ENCODE results near the gene DLG3. TPM values are rescaled to one million over a fixed set of nuclear protein-coding genes. Genes with fewer than 3 reads are reported as not detected.

DLG3 gene
- total and polyA plus RNA-seq, 4 donors = 0.57 to 6.5 (median 1.7) TPM

DNA sequence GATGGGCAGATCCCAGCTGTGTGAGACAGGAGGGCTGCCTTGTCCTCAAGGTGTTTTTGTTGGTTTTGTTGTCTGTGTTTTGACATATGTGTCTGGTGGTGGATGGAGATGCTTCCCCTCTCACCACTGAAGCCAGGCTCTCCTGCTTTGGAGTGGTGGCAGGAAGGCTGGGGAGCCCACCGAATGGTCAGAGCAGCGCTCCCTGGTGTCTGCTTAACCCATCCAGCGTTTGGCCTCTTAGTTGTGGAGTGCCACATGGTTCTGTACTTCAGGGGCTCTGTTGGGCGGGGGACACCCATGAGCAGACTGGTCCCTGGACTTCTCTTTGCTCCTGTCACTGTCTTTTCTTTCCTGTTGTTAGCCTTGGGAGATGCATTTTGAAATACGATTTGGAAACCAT is 51.9 kb downstream of the DLG3 start (continued):
- TF ChIP-seq NR2F2 (IDR thresholded peaks at IDR 0.05) (no peak), HNF4A (conservative IDR thresholded peaks at IDR 0.05) (no peak), TAF1 (conservative IDR thresholded peaks at IDR 0.05) (no peak), MAX (IDR thresholded peaks at IDR 0.05) (no peak), FOXA1 (IDR thresholded peaks at IDR 0.05) (no peak), GABPA (IDR thresholded peaks at IDR 0.05 in 1 of 2, conservative IDR thresholded peaks at IDR 0.05 in 1 of 2) (no peak)
- TF ChIP-seq, protein P1, sequence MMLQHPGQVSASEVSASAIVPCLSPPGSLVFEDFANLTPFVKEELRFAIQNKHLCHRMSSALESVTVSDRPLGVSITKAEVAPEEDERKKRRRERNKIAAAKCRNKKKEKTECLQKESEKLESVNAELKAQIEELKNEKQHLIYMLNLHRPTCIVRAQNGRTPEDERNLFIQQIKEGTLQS (IDR thresholded peaks at IDR 0.05) = no peak

DNA sequence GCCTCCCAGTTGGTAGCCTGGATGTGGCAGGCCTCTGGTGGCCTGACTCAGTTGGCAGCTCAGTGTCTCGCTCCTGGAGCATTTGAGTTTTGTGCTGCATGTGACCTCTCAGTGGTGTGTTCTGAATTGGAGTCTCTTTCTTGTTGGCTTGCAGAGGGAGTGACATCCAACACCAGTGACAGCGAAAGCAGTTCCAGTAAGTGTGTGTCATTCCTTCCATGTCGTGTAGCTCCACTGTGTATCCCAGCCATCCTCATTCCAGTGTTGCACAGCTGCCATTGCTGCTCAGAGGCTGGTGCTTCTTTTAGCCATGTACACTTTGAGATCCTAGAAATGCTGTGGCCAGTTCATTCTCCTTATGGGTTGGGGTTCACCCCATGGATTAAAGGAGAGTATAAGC is 52.4 kb downstream of the DLG3 start:
- no peaks in the 10 kb centered on the region for H3K36me3 ChIP-seq (ENCODE audit: control insufficient read depth in 4 of 4, insufficient read depth in 3 of 4, low read depth in 1 of 4, low read length in 3 of 4)
- WGBS = 95% methylated on average over 3 of the region's 3 CpGs

GRCh38 chrX:70498129-70498528 is 53.5 kb downstream of the DLG3 start:
- WGBS = 93% methylated on average over 2 of the region's 2 CpGs
- no peak overlapping the region for H3K9ac ChIP-seq (ENCODE audit: low read depth in 1 of 2, low read length in 2 of 2)
- H3K9me3 ChIP-seq (ENCODE audit: control insufficient read depth in 4 of 4, low read length in 3 of 4) = no peaks in the 10 kb centered on the region
- DNase-seq (ENCODE audit: low spot score) = no peak
- H3K4me1 ChIP-seq (ENCODE audit: control insufficient read depth in 4 of 4, insufficient read depth in 4 of 4, low read length in 3 of 4) = no peaks in the 10 kb centered on the region
- TF ChIP-seq GABPA (IDR thresholded peaks at IDR 0.05 in 1 of 2, conservative IDR thresholded peaks at IDR 0.05 in 1 of 2) (no peak), YY1 (IDR thresholded peaks at IDR 0.05) (no peak), FOXA1 (IDR thresholded peaks at IDR 0.05) (no peak), TAF1 (conservative IDR thresholded peaks at IDR 0.05) (no peak), HNF4G (IDR thresholded peaks at IDR 0.05) (no peak), SP1 (IDR thresholded peaks at IDR 0.05) (no peak), ZBTB33 (IDR thresholded peaks at IDR 0.05) (no peak), RXRA (IDR thresholded peaks at IDR 0.05) (no peak), RAD21 (IDR thresholded peaks at IDR 0.05) (no peak), NR2F2 (IDR thresholded peaks at IDR 0.05) (no peak)
- TF ChIP-seq, protein P2, sequence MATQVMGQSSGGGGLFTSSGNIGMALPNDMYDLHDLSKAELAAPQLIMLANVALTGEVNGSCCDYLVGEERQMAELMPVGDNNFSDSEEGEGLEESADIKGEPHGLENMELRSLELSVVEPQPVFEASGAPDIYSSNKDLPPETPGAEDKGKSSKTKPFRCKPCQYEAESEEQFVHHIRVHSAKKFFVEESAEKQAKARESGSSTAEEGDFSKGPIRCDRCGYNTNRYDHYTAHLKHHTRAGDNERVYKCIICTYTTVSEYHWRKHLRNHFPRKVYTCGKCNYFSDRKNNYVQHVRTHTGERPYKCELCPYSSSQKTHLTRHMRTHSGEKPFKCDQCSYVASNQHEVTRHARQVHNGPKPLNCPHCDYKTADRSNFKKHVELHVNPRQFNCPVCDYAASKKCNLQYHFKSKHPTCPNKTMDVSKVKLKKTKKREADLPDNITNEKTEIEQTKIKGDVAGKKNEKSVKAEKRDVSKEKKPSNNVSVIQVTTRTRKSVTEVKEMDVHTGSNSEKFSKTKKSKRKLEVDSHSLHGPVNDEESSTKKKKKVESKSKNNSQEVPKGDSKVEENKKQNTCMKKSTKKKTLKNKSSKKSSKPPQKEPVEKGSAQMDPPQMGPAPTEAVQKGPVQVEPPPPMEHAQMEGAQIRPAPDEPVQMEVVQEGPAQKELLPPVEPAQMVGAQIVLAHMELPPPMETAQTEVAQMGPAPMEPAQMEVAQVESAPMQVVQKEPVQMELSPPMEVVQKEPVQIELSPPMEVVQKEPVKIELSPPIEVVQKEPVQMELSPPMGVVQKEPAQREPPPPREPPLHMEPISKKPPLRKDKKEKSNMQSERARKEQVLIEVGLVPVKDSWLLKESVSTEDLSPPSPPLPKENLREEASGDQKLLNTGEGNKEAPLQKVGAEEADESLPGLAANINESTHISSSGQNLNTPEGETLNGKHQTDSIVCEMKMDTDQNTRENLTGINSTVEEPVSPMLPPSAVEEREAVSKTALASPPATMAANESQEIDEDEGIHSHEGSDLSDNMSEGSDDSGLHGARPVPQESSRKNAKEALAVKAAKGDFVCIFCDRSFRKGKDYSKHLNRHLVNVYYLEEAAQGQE (IDR thresholded peaks at IDR 0.05) = no peak
- TF ChIP-seq, protein P1 (IDR thresholded peaks at IDR 0.05) = no peak
- H3K27me3 ChIP-seq (ENCODE audit: control insufficient read depth in 4 of 4, insufficient read depth in 4 of 4, low read length in 3 of 4) = no peaks in the 10 kb centered on the region
- H3K27ac ChIP-seq (ENCODE audit: low read depth in 1 of 2, low read length in 2 of 2) = no peak overlapping the region
- no peak overlapping the region for H3K4me3 ChIP-seq (ENCODE audit: low read depth in 1 of 3, low read length in 3 of 3)
- H3K36me3 ChIP-seq (ENCODE audit: control insufficient read depth in 4 of 4, insufficient read depth in 3 of 4, low read depth in 1 of 4, low read length in 3 of 4) = no peaks in the 10 kb centered on the region

More for the DNA sequence above, 52.4 kb downstream of the DLG3 start:
- no peak overlapping the region for H3K9ac ChIP-seq (ENCODE audit: low read depth in 1 of 2, low read length in 2 of 2)
- no peak overlapping the region for H3K4me3 ChIP-seq (ENCODE audit: low read depth in 1 of 3, low read length in 3 of 3)
- no peak overlapping the region for H3K27ac ChIP-seq (ENCODE audit: low read depth in 1 of 2, low read length in 2 of 2)
- DNase-seq (ENCODE audit: low spot score) = no peak
- TF ChIP-seq YY1 (IDR thresholded peaks at IDR 0.05) (no peak), RXRA (IDR thresholded peaks at IDR 0.05) (no peak), FOXA1 (IDR thresholded peaks at IDR 0.05) (no peak)
- no peaks in the 10 kb centered on the region for H3K27me3 ChIP-seq (ENCODE audit: control insufficient read depth in 4 of 4, insufficient read depth in 4 of 4, low read length in 3 of 4)
- H3K4me1 ChIP-seq (ENCODE audit: control insufficient read depth in 4 of 4, insufficient read depth in 4 of 4, low read length in 3 of 4) = no peaks in the 10 kb centered on the region
- no peaks in the 10 kb centered on the region for H3K9me3 ChIP-seq (ENCODE audit: control insufficient read depth in 4 of 4, low read length in 3 of 4)
